ENCODE data around the gene SLC35G3. TPM values are rescaled to one million over a fixed set of nuclear protein-coding genes. Genes with fewer than 3 reads are reported as not detected.

SLC35G3 gene
- polyA plus RNA-seq, 3 donors = not detected

- no peak overlapping the region for H3K27ac Mint-ChIP-seq
- H3K9ac ChIP-seq (ENCODE audit: insufficient read depth, low read length, poor library complexity, severe bottlenecking) = no peak overlapping the region
- no peaks in the 10 kb centered on the region for H3K9me3 ChIP-seq (replicated peaks in 1 of 2; ENCODE audit: control insufficient read depth in 1 of 2, insufficient read depth in 1 of 2, low read length in 2 of 2)
- no peak for DNase-seq
- H4K20me1 ChIP-seq (ENCODE audit: insufficient read depth, low read length) = no peaks in the 10 kb centered on the region
- H3K36me3 Mint-ChIP-seq = no peaks in the 10 kb centered on the region
- intact Hi-C loops (cut with micrococcal nuclease) = no loop called here
- no peak overlapping the region for H3K4me2 ChIP-seq (replicated peaks; ENCODE audit: extremely low read depth, low read length, poor library complexity, severe bottlenecking)
- H3K4me1 ChIP-seq (ENCODE audit: control insufficient read depth in 1 of 2, insufficient read depth in 2 of 2, low read length in 2 of 2) = no peaks in the 10 kb centered on the region
- 95% methylated on average over 9 of the region's 11 CpGs for WGBS (ENCODE audit: insufficient coverage)
- H2AFZ ChIP-seq (ENCODE audit: insufficient read depth, low read depth, low read length, poor library complexity, severe bottlenecking) = no peak overlapping the region
- peaks cover 0 to 3% (median 0%) of the 10 kb centered on the region in 7 donors for H3K9me3 Mint-ChIP-seq
- peaks cover 5 to 11% (median 11%) of the 10 kb centered on the region in 3 donors for H3K27me3 Mint-ChIP-seq (ENCODE audit: low read depth in 3 of 3)
- no peaks in the 10 kb centered on the region for H3K4me1 Mint-ChIP-seq
- H3K27me3 ChIP-seq (ENCODE audit: control insufficient read depth in 2 of 2, insufficient read depth in 2 of 2, low read length in 2 of 2) = no peaks in the 10 kb centered on the region
- H3K4me3 Mint-ChIP-seq = no peak overlapping the region
- no peak for TF ChIP-seq CTCF (IDR thresholded peaks at IDR 0.05)
- no peak overlapping the region for H3K27ac ChIP-seq (ENCODE audit: low read depth in 1 of 2, low read length in 2 of 2)
- H3K36me3 ChIP-seq (replicated peaks in 1 of 2; ENCODE audit: control insufficient read depth in 1 of 2, insufficient read depth in 2 of 2, low read length in 2 of 2) = no peaks in the 10 kb centered on the region
- H3K79me2 ChIP-seq (ENCODE audit: insufficient read depth, low read length) = no peaks in the 10 kb centered on the region
- H3K4me3 ChIP-seq (replicated peaks in 1 of 3; ENCODE audit: low read depth in 2 of 3, low read length in 3 of 3) = no peak overlapping the region
Observed at GRCh38 chr17:35149941-35150340, 44.3 kb downstream of the SLC35G3 start.

- no peaks in the 10 kb centered on the region for H3K79me2 ChIP-seq (ENCODE audit: insufficient read depth, low read length)
- no peak overlapping the region for H3K4me3 Mint-ChIP-seq
- H3K9me3 Mint-ChIP-seq = peaks cover 0 to 3% (median 0%) of the 10 kb centered on the region in 7 donors
- no peaks in the 10 kb centered on the region for H3K36me3 Mint-ChIP-seq
- H4K20me1 ChIP-seq (ENCODE audit: insufficient read depth, low read length) = no peaks in the 10 kb centered on the region
- H3K9me3 ChIP-seq (replicated peaks in 1 of 2; ENCODE audit: control insufficient read depth in 1 of 2, insufficient read depth in 1 of 2, low read length in 2 of 2) = no peaks in the 10 kb centered on the region
- DNase-seq = no peak
- H3K4me1 ChIP-seq (ENCODE audit: control insufficient read depth in 1 of 2, insufficient read depth in 2 of 2, low read length in 2 of 2) = no peaks in the 10 kb centered on the region
- no peak overlapping the region for H3K27ac Mint-ChIP-seq
- no peaks in the 10 kb centered on the region for H3K4me1 Mint-ChIP-seq
- intact Hi-C loops (cut with micrococcal nuclease) = no loop called here
- no peak overlapping the region for H3K4me2 ChIP-seq (replicated peaks; ENCODE audit: extremely low read depth, low read length, poor library complexity, severe bottlenecking)
- no peaks in the 10 kb centered on the region for H3K36me3 ChIP-seq (replicated peaks in 1 of 2; ENCODE audit: control insufficient read depth in 1 of 2, insufficient read depth in 2 of 2, low read length in 2 of 2)
- no peak overlapping the region for H2AFZ ChIP-seq (ENCODE audit: insufficient read depth, low read depth, low read length, poor library complexity, severe bottlenecking)
- H3K4me3 ChIP-seq (replicated peaks in 1 of 3; ENCODE audit: low read depth in 2 of 3, low read length in 3 of 3) = no peak overlapping the region
- H3K9ac ChIP-seq (ENCODE audit: insufficient read depth, low read length, poor library complexity, severe bottlenecking) = no peak overlapping the region
- TF ChIP-seq CTCF (IDR thresholded peaks at IDR 0.05) = no peak
- H3K27me3 Mint-ChIP-seq (ENCODE audit: low read depth in 3 of 3) = peaks cover 5 to 11% (median 8%) of the 10 kb centered on the region in 3 donors
- WGBS (ENCODE audit: insufficient coverage) = 68% methylated on average over 3 of the region's 9 CpGs
- H3K27ac ChIP-seq (ENCODE audit: low read depth in 1 of 2, low read length in 2 of 2) = no peak overlapping the region
- no peaks in the 10 kb centered on the region for H3K27me3 ChIP-seq (ENCODE audit: control insufficient read depth in 2 of 2, insufficient read depth in 2 of 2, low read length in 2 of 2)
Observed at GRCh38 chr17:35148144-35148543, 46.0 kb downstream of the SLC35G3 start.
